ENCODE measurements around the gene SUCO. TPM values are rescaled to one million over a fixed set of nuclear protein-coding genes. Genes with fewer than 3 reads are reported as not detected.

SUCO gene
- total RNA-seq, 1 experiment from 2014 or later, result 37.4 TPM

GRCh38 chr1:172581779-172582178 is 48.8 kb downstream of the SUCO start (continued):
- no peak for TF ChIP-seq HMGXB4 (CRISPR knock-in tag; IDR thresholded peaks at IDR 0.05)

DNA sequence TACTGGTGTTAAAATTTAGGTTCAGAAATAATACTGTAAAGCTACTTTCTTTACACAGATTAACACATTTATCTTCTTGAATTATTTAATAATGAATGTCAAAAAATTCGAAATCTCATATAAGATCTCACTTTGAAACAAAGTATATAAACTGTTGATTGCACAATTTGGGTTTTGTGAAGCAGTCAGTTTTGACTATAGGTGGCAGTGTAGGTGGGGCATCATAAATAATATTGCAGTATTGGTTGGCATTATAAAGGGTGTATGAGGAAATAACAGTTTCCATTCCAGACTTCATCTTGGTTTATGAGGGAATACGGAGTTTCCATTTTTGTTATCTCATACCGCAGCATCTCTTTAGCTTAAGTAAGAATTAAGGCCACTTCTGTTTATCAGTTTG is 49.9 kb downstream of the SUCO start:
- TF ChIP-seq USF1 (CRISPR knock-in tag; IDR thresholded peaks at IDR 0.05), result no peak
- TF ChIP-seq CDX4 (CRISPR knock-in tag; IDR thresholded peaks at IDR 0.05; ENCODE audit: borderline replicate concordance), result no peak
- TF ChIP-seq KAT7 (CRISPR knock-in tag; IDR thresholded peaks at IDR 0.05; ENCODE audit: borderline replicate concordance), result no peak
- no peak for TF ChIP-seq RELA (CRISPR knock-in tag; IDR thresholded peaks at IDR 0.05; ENCODE audit: borderline replicate concordance)
- TF ChIP-seq MXD4 (CRISPR knock-in tag; IDR thresholded peaks at IDR 0.05; ENCODE audit: borderline replicate concordance), result no peak
- TF ChIP-seq ZBTB21 (CRISPR knock-in tag; IDR thresholded peaks at IDR 0.05; ENCODE audit: borderline replicate concordance), result no peak
- TF ChIP-seq JAZF1 (CRISPR knock-in tag; IDR thresholded peaks at IDR 0.05), result no peak
- TF ChIP-seq MYBL2 (CRISPR knock-in tag; IDR thresholded peaks at IDR 0.05), result no peak
- TF ChIP-seq GABPB1 (CRISPR knock-in tag; IDR thresholded peaks at IDR 0.05), result no peak
- no peak for TF ChIP-seq NFE2L1 (CRISPR knock-in tag; IDR thresholded peaks at IDR 0.05)
- Mint-ChIP-seq H3K4me1 (peaks cover 39% of the 10 kb centered on the region), H3K27me3 (ENCODE audit: low read depth) (no peaks in the 10 kb centered on the region), H3K36me3 (peaks cover 25% of the 10 kb centered on the region), H3K4me3 (no peak overlapping the region), H3K9me3 (no peaks in the 10 kb centered on the region), H3K27ac (no peak overlapping the region)
- DNase-seq (ENCODE audit: low spot score), result no peak
- POLR2A ChIA-PET, result no interaction called here
- no peak for ATAC-seq
- CTCF ChIA-PET, result no interaction called here

GRCh38 chr1:172585348-172585747 is 52.4 kb downstream of the SUCO start:
- Mint-ChIP-seq H3K27me3 (ENCODE audit: low read depth) (no peaks in the 10 kb centered on the region), H3K4me1 (peaks cover 39% of the 10 kb centered on the region), H3K27ac (no peak overlapping the region), H3K9me3 (peaks cover 1% of the 10 kb centered on the region), H3K4me3 (no peak overlapping the region), H3K36me3 (peaks cover 31% of the 10 kb centered on the region)
- CTCF ChIA-PET, result no interaction called here
- POLR2A ChIA-PET, result no interaction called here
- DNase-seq (ENCODE audit: low spot score) (no peak), ATAC-seq (no peak)
- TF ChIP-seq, protein P1, sequence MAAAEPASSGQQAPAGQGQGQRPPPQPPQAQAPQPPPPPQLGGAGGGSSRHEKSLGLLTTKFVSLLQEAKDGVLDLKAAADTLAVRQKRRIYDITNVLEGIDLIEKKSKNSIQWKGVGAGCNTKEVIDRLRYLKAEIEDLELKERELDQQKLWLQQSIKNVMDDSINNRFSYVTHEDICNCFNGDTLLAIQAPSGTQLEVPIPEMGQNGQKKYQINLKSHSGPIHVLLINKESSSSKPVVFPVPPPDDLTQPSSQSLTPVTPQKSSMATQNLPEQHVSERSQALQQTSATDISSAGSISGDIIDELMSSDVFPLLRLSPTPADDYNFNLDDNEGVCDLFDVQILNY (CRISPR knock-in tag; IDR thresholded peaks at IDR 0.05), result no peak
- TF ChIP-seq HMGXB4 (CRISPR knock-in tag; IDR thresholded peaks at IDR 0.05) (no peak), GRHL2 (CRISPR knock-in tag; IDR thresholded peaks at IDR 0.05; ENCODE audit: insufficient replicate concordance, severe bottlenecking) (no peak), ZNF121 (CRISPR knock-in tag; IDR thresholded peaks at IDR 0.05) (no peak), JAZF1 (CRISPR knock-in tag; IDR thresholded peaks at IDR 0.05) (no peak), STAT6 (CRISPR knock-in tag; conservative IDR thresholded peaks at IDR 0.05; ENCODE audit: low read depth) (no peak), EMX1 (CRISPR knock-in tag; IDR thresholded peaks at IDR 0.05) (no peak), ZNF671 (CRISPR knock-in tag; IDR thresholded peaks at IDR 0.05) (no peak), ZBTB21 (CRISPR knock-in tag; IDR thresholded peaks at IDR 0.05; ENCODE audit: borderline replicate concordance) (no peak)
- TF ChIP-seq, protein P2, sequence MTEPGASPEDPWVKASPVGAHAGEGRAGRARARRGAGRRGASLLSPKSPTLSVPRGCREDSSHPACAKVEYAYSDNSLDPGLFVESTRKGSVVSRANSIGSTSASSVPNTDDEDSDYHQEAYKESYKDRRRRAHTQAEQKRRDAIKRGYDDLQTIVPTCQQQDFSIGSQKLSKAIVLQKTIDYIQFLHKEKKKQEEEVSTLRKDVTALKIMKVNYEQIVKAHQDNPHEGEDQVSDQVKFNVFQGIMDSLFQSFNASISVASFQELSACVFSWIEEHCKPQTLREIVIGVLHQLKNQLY (CRISPR knock-in tag; IDR thresholded peaks at IDR 0.05), result no peak
- TF ChIP-seq, protein P3, sequence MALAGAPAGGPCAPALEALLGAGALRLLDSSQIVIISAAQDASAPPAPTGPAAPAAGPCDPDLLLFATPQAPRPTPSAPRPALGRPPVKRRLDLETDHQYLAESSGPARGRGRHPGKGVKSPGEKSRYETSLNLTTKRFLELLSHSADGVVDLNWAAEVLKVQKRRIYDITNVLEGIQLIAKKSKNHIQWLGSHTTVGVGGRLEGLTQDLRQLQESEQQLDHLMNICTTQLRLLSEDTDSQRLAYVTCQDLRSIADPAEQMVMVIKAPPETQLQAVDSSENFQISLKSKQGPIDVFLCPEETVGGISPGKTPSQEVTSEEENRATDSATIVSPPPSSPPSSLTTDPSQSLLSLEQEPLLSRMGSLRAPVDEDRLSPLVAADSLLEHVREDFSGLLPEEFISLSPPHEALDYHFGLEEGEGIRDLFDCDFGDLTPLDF (CRISPR knock-in tag; IDR thresholded peaks at IDR 0.05), result no peak
- TF ChIP-seq, protein P4, sequence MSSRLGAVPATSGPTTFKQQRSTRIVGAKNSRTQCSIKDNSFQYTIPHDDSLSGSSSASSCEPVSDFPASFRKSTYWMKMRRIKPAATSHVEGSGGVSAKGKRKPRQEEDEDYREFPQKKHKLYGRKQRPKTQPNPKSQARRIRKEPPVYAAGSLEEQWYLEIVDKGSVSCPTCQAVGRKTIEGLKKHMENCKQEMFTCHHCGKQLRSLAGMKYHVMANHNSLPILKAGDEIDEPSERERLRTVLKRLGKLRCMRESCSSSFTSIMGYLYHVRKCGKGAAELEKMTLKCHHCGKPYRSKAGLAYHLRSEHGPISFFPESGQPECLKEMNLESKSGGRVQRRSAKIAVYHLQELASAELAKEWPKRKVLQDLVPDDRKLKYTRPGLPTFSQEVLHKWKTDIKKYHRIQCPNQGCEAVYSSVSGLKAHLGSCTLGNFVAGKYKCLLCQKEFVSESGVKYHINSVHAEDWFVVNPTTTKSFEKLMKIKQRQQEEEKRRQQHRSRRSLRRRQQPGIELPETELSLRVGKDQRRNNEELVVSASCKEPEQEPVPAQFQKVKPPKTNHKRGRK (CRISPR knock-in tag; IDR thresholded peaks at IDR 0.05; ENCODE audit: borderline replicate concordance), result no peak

Data from WTC11 (cell line).